HG02763 (cell line): ENCODE data around the gene FCMR.

Source experiments
- ATAC-seq: cut with Tn5 transposase; IDR thresholded peaks from one replicate; pipeline ENCODE4 v1.9.1; 2021; ENCODE audit warnings: mild to moderate bottlenecking, moderate library complexity; ENCODE audit not compliant: unreplicated experiment

FCMR gene

GRCh38 chr1:206903687-206904086, 18.1 kb downstream of the FCMR start:
- no peak for ATAC-seq

- no peak for ATAC-seq
Observed at GRCh38 chr1:206902702-206903101, 19.0 kb downstream of the FCMR start.

GRCh38 chr1:206901944-206902343, 19.8 kb downstream of the FCMR start:
- no peak for ATAC-seq

- no peak for ATAC-seq
Observed at GRCh38 chr1:206900149-206900548, 21.6 kb downstream of the FCMR start.

- no peak for ATAC-seq
Observed at GRCh38 chr1:206899717-206900116, 22.0 kb downstream of the FCMR start.

- ATAC-seq: no peak
Observed at GRCh38 chr1:206898915-206899431, 22.8 kb downstream of the FCMR start.

- ATAC-seq: no peak
Observed at GRCh38 chr1:206898089-206898914, 23.4 kb downstream of the FCMR start.

- ATAC-seq: no peak
Observed at GRCh38 chr1:206897175-206897574, 24.6 kb downstream of the FCMR start, which contains the start of gene IL24. Gene IL24 (plus strand): TSS chr1:206897443. CDS start chr1:206897833, 390 bp downstream.

- no peak for ATAC-seq
Observed at GRCh38 chr1:206896261-206896660, 25.5 kb downstream of the FCMR start.

- no peak for ATAC-seq
Observed at GRCh38 chr1:206895837-206896242, 25.9 kb downstream of the FCMR start.

GRCh38 chr1:206895325-206895724, 26.4 kb downstream of the FCMR start:
- ATAC-seq: no peak

GRCh38 chr1:206893380-206893779, 28.4 kb downstream of the FCMR start:
- ATAC-seq: no peak

GRCh38 chr1:206892351-206892984, 29.3 kb downstream of the FCMR start:
- no peak for ATAC-seq

- no peak for ATAC-seq
Observed at GRCh38 chr1:206891412-206891811, 30.3 kb downstream of the FCMR start.

GRCh38 chr1:206890125-206891060, 31.3 kb downstream of the FCMR start:
- ATAC-seq: no peak

GRCh38 chr1:206887701-206888100, 34.0 kb downstream of the FCMR start:
- no peak for ATAC-seq

- ATAC-seq: no peak
Observed at GRCh38 chr1:206886831-206887230, 34.9 kb downstream of the FCMR start.

- no peak for ATAC-seq
Observed at GRCh38 chr1:206885341-206886060, 36.2 kb downstream of the FCMR start.

- no peak for ATAC-seq
Observed at GRCh38 chr1:206883876-206884275, 37.9 kb downstream of the FCMR start.

GRCh38 chr1:206883160-206883559, 38.6 kb downstream of the FCMR start:
- no peak for ATAC-seq
